Gastrocnemius medialis (tissue), 4 donors: ENCODE results near the gene USP54. TPM values are rescaled to one million over a fixed set of nuclear protein-coding genes. Genes with fewer than 3 reads are reported as not detected.
"Not testable (repeated sequence)": the region's sequence is repeated elsewhere in the genome, so short reads cannot be mapped to it uniquely, and the experiment has no call there.

Experiments used
- ATAC-seq, 2 donors: fragments of 150-250 bp; one replicate each; pipeline ENCODE4 v1.9.1; 2016
- DNase-seq, 2 donors: peaks; one replicate each; pipeline ENCODE4 v3.0.0-alpha.2; 2019
- H3K27ac ChIP-seq, 4 donors: fragments of 200-600 bp; sonication (generic); 1 replicate in 1 of 4; 2 replicates in 3 of 4; pipeline ENCODE4 v1.5.1; 2016 to 2018; ENCODE audit warnings: mild to moderate bottlenecking in 2 of 4, moderate library complexity in 1 of 4
- H3K27me3 ChIP-seq, 3 donors: fragments of 200-600 bp; sonication (generic) in 2 of 3; 1 replicate in 1 of 3; 2 replicates in 2 of 3; pipeline versions ENCODE4 v1.5.1 to v1.6.0; 2016 to 2019; ENCODE audit warnings: mild to moderate bottlenecking in 1 of 3, moderate library complexity in 1 of 3
- H3K36me3 ChIP-seq, 2 donors: fragments of 200-600 bp; sonication (generic) in 1 of 2; one replicate each; pipeline ENCODE4 v1.5.1; 2017 to 2018
- H3K4me1 ChIP-seq, 2 donors: fragments of 200-600 bp; sonication (generic) in 1 of 2; one replicate each; pipeline ENCODE4 v1.5.1; 2016 to 2017; ENCODE audit warnings: mild to moderate bottlenecking in 2 of 2
- H3K4me3 ChIP-seq, 4 donors: fragments of 200-600 bp; sonication (generic) in 3 of 4; 1 replicate in 1 of 4; 2 replicates in 3 of 4; pipeline ENCODE4 v1.5.1; 2016 to 2019; ENCODE audit warnings: mild to moderate bottlenecking in 2 of 4
- H3K9me3 ChIP-seq, 3 donors: fragments of 200-600 bp; sonication (generic) in 2 of 3; 1 replicate in 1 of 3; 2 replicates in 2 of 3; pipeline ENCODE4 v1.5.1; 2016 to 2019
- POLR2A ChIP-seq, 2 donors: fragments of 450-650 bp; IDR thresholded peaks; one replicate each; pipeline ENCODE4 v1.6.1; 2017; ENCODE audit warnings: antibody characterized with exemption in 2 of 2, mild to moderate bottlenecking in 2 of 2, moderate library complexity in 2 of 2
- in situ Hi-C, 4 donors: fragments of 200-750 bp; cut with MboI; loops; one replicate each; pipeline versions ENCODE4 v1.15.0 to v1.8.0; 2017; ENCODE audit warnings: low sequenced_read_pairs in 4 of 4
- intact Hi-C: fragments of 100-400 bp; cut with DNase I; formaldehyde crosslinking; loops from one replicate; pipeline ENCODE4 v1.15.1; 2023; ENCODE audit warnings: low total_unique reads
- total RNA-seq, 4 donors: library from RNA; depleted of rRNA; stranded (reverse); fragments of >200 nt; gene quantifications; one replicate each; pipeline versions ENCODE4 v1.1.0 to v1.2.3, GENCODE V29; 2016
- TF ChIP-seq, protein P1 (sequence below), 5 experiments: fragments of 450-650 bp in 3 of 5; fragments of 200-600 bp in 2 of 5; sonication (generic) in 2 of 5; IDR thresholded peaks in 4 of 5; conservative IDR thresholded peaks in 1 of 5; 1 replicate in 4 of 5; 2 replicates in 1 of 5; pipeline ENCODE4 v1.5.1; 2016 to 2019; ENCODE audit warnings: antibody characterized with exemption in 5 of 5, mild to moderate bottlenecking in 3 of 5, moderate library complexity in 3 of 5

The USP54 gene
- total RNA-seq, 4 donors from 2014 or later, result 89.8 to 276 (median 154) TPM

DNA sequence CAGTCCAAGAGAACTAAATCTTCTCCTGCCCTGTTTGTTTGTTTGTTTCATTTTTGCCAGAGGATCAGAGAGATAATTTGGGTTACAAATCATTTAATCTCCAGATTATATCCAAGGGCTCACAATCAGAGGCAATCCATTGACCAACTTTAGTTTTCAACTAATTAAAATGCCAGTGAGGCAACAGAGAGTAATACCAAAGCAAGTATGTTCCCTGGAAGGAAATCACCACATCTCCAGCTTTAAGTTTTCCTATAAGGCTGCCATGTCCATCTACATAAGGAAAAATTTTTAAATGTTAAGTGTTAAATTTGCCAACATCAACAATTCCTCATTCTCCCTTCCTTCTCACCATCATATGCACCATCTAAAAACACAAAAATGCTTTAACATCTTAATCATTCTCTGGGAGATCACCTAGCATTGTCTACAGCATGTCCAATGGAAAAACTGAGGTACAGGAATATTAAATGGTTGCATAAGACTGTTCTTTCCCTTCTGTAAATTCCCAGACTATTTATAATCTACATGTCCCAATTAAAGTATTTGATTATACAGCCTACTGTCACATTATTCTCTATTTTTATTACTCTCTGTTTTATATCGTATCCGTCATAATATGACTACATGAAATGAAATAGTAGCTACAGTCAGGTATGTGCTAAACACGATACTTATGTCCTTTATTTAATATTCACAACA is 14.1 kb downstream of the USP54 start:
- no peak for TF ChIP-seq POLR2A (IDR thresholded peaks at IDR 0.05)
- TF ChIP-seq, protein P1, sequence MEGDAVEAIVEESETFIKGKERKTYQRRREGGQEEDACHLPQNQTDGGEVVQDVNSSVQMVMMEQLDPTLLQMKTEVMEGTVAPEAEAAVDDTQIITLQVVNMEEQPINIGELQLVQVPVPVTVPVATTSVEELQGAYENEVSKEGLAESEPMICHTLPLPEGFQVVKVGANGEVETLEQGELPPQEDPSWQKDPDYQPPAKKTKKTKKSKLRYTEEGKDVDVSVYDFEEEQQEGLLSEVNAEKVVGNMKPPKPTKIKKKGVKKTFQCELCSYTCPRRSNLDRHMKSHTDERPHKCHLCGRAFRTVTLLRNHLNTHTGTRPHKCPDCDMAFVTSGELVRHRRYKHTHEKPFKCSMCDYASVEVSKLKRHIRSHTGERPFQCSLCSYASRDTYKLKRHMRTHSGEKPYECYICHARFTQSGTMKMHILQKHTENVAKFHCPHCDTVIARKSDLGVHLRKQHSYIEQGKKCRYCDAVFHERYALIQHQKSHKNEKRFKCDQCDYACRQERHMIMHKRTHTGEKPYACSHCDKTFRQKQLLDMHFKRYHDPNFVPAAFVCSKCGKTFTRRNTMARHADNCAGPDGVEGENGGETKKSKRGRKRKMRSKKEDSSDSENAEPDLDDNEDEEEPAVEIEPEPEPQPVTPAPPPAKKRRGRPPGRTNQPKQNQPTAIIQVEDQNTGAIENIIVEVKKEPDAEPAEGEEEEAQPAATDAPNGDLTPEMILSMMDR (IDR thresholded peaks at IDR 0.05 in 4 of 5, conservative IDR thresholded peaks at IDR 0.05 in 1 of 5), result no peak
- intact Hi-C loops (loop anchor here (2.0 to 10.0 kb wide), 5 partner anchors 48 to 885 kb away; partner anchors contain the start of genes CAMK2G and MCU), in situ Hi-C loops (loop anchor here in 2 of 4 donors (10.0 kb wide), 2 partner anchors 58 to 68 kb away; partner anchors contain the start of gene MYOZ1 (in 1 of the 2))
- Histone ChIP-seq H3K4me1 (peaks cover 32 to 36% of the 10 kb centered on the region in 2 donors), H3K4me3 (peak overlapping the region; percentile 17 to 83 (median 39)), H3K27ac (peak overlapping the region; percentile 86 to 91 (median 88)), H3K36me3 (peaks cover 0 to 20% of the 10 kb centered on the region in 2 donors), H3K9me3 (no peaks in the 10 kb centered on the region), H3K27me3 (no peaks in the 10 kb centered on the region)
- no peak for ATAC-seq
- no peak for DNase-seq

DNA sequence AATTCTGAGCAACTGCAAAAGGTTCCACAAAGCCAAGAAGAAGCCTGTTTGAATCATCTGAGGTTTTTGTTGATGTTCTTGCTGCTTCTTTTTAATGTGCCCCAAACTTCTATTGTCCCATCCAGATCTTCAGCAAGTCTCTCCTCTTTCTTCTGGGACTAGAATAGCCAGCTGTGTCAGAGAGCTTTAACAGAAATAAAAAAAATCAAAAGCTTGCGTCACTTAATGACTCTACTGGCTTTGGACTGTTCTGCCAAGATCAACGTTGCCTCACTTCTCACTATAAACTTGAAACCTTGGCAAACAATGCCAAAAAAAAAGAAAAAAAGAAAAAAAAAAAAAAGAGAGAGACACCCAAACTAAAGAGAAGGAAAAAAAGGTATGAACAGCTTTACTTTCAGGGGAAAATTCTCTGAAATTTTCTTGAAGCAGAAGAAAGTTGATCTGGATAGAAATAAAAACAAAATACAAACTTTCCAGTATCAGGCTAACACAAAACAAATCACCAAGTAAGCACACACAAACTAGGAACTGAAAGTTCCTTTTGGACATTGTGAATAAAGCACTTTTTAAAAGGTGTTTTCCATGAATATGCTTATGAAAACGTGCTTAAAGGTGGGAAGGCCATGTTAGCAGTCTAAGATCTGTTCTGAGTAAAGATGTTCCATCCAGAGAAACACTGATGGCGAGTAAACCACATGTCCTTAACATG is 14.8 kb downstream of the USP54 start:
- H3K4me1 ChIP-seq, result peaks cover 34 to 36% of the 10 kb centered on the region in 2 donors
- DNase-seq (peak; percentile 52 to 59), ATAC-seq (peak; percentile 82 to 85)
- peak overlapping the region; percentile 56 to 83 (median 68) for H3K4me3 ChIP-seq
- in situ Hi-C loops (loop anchor here in 2 of 4 donors (10.0 kb wide), 2 partner anchors 58 to 68 kb away; partner anchors contain the start of gene MYOZ1 (in 1 of the 2)), intact Hi-C loops (loop anchor here (2.0 to 10.0 kb wide), 5 partner anchors 48 to 884 kb away; partner anchors contain the start of genes CAMK2G and MCU)
- peak overlapping the region; percentile 86 to 91 (median 88) for H3K27ac ChIP-seq
- H3K9me3 ChIP-seq, result no peaks in the 10 kb centered on the region
- peaks cover 0 to 21% of the 10 kb centered on the region in 2 donors for H3K36me3 ChIP-seq
- TF ChIP-seq, protein P1 (IDR thresholded peaks at IDR 0.05 in 4 of 5, conservative IDR thresholded peaks at IDR 0.05 in 1 of 5), result no peak
- TF ChIP-seq POLR2A (IDR thresholded peaks at IDR 0.05), result peak; percentile 92 to 96
- H3K27me3 ChIP-seq, result no peaks in the 10 kb centered on the region

DNA sequence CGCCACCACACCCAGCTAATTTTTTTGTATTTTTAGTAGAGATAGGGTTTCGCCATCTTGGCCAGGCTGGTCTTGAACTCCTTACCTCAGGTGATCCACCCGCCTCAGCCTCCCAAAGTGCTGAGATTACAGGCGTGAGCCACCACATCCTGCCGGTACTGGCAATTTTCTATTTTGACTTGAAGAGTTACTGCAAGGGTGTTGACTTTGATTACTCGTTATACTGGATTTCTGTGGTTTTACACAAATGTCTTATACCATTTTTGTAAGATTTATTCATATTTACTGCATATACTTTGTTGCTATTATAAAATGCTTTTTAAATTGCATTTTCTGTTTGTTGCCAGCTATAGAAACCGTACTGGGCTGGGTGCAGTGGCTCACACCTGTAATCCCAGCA is 24.1 kb downstream of the USP54 start:
- Histone ChIP-seq H3K27ac (peak overlapping the region; percentile 11 to 65 (median 58)), H3K36me3 (peaks cover 0 to 73% of the 10 kb centered on the region in 2 donors), H3K4me1 (peaks cover 44 to 48% of the 10 kb centered on the region in 2 donors)
- H3K9me3 ChIP-seq, H3K4me3 ChIP-seq, ATAC-seq, H3K27me3 ChIP-seq, DNase-seq, in situ Hi-C loops, intact Hi-C loops: not testable (repeated sequence)

DNA sequence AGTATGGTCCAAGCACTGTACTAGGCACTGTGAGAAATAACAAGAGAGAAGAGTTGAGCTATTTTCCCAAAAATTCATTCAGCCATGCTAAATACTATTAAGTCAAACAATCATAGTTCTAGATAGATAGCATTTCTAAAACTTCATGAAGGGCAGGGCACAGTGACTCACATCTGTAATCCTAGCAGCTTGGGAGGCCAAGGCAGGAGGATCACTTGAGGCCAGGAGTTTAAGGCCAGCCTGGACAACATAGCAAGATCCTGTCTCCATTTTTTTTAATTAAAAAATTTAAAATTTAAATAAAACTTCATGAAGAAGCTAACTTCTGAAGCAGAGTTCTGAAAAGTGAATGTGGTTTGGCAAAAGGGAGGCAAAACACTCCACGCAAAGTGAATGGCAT is 29.9 kb downstream of the USP54 start:
- peaks cover 24 to 30% of the 10 kb centered on the region in 2 donors for H3K4me1 ChIP-seq
- H3K4me3 ChIP-seq, result no peak overlapping the region
- DNase-seq, result no peak
- no peaks in the 10 kb centered on the region for H3K9me3 ChIP-seq
- intact Hi-C loops, result no loop called here
- peak overlapping the region in 3 of 4 donors; percentile 22 to 97 (median 95) for H3K27ac ChIP-seq
- H3K36me3 ChIP-seq, result peaks cover 0 to 60% of the 10 kb centered on the region in 2 donors
- no peak for ATAC-seq
- H3K27me3 ChIP-seq, result no peaks in the 10 kb centered on the region
- TF ChIP-seq, protein P1 (IDR thresholded peaks at IDR 0.05 in 4 of 5, conservative IDR thresholded peaks at IDR 0.05 in 1 of 5), result no peak
- no peak for TF ChIP-seq POLR2A (IDR thresholded peaks at IDR 0.05)
- in situ Hi-C loops, result no loop called here

DNA sequence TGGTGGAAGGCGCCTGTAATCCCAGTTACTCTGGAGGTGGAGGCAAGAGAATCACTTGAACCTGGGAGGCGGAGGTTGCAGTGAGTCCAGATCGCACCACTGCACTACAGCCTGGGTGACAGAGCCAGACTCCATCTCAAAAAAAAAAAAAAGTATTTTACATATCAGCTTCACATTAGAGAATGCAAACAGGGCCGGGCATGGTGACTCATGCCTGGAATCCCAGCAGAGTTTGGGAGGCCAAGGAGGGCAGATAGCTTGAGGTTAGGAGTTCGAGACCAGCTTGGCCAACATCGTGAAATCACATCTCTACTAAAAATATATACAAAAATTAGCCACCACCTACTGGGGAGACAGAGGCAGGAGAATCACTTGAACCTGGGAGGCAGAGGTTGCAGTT is 31.6 kb downstream of the USP54 start:
- Histone ChIP-seq H3K4me1 (peaks cover 32 to 40% of the 10 kb centered on the region in 2 donors), H3K36me3 (peaks cover 0 to 45% of the 10 kb centered on the region in 2 donors), H3K4me3 (no peak overlapping the region), H3K27me3 (no peaks in the 10 kb centered on the region), H3K9me3 (no peaks in the 10 kb centered on the region), H3K27ac (peak overlapping the region; percentile 95 to 98 (median 97))
- DNase-seq (no peak), ATAC-seq (no peak)
- intact Hi-C loops (no loop called here), in situ Hi-C loops (no loop called here)
- TF ChIP-seq, protein P1 (IDR thresholded peaks at IDR 0.05 in 4 of 5, conservative IDR thresholded peaks at IDR 0.05 in 1 of 5), result no peak
- no peak for TF ChIP-seq POLR2A (IDR thresholded peaks at IDR 0.05)
